Measurements from ENCODE around the gene VPS13C. TPM values are rescaled to one million over a fixed set of nuclear protein-coding genes. Genes with fewer than 3 reads are reported as not detected.

VPS13C gene
- polyA plus RNA-seq, 3 donors = 12.0 to 32.2 (median 18.4) TPM

- Mint-ChIP-seq H3K27me3 (ENCODE audit: low read depth in 3 of 3) (peaks cover 0 to 1% (median 0%) of the 10 kb centered on the region in 3 donors), H3K4me1 (no peaks in the 10 kb centered on the region), H3K4me3 (no peak overlapping the region), H3K27ac (no peak overlapping the region), H3K9me3 (peaks cover 3 to 10% (median 5%) of the 10 kb centered on the region in 7 donors), H3K36me3 (peaks cover 74 to 86% of the 10 kb centered on the region in 2 donors)
- no peak overlapping the region for H3K27ac ChIP-seq (ENCODE audit: low read depth in 1 of 2, low read length in 2 of 2)
- no peak for DNase-seq
- no peaks in the 10 kb centered on the region for H3K27me3 ChIP-seq (ENCODE audit: control insufficient read depth in 2 of 2, insufficient read depth in 2 of 2, low read length in 2 of 2)
- no peak for TF ChIP-seq CTCF (IDR thresholded peaks at IDR 0.05)
- H3K4me1 ChIP-seq (ENCODE audit: control insufficient read depth in 1 of 2, insufficient read depth in 2 of 2, low read length in 2 of 2) = no peaks in the 10 kb centered on the region
- no peak overlapping the region for H2AFZ ChIP-seq (ENCODE audit: insufficient read depth, low read depth, low read length, poor library complexity, severe bottlenecking)
- intact Hi-C loops (cut with micrococcal nuclease) = no loop called here
- H3K9me3 ChIP-seq (replicated peaks in 1 of 2; ENCODE audit: control insufficient read depth in 1 of 2, insufficient read depth in 1 of 2, low read length in 2 of 2) = peaks cover 0 to 5% of the 10 kb centered on the region in 2 donors
- no peaks in the 10 kb centered on the region for H4K20me1 ChIP-seq (ENCODE audit: insufficient read depth, low read length)
- H3K36me3 ChIP-seq (replicated peaks in 1 of 2; ENCODE audit: control insufficient read depth in 1 of 2, insufficient read depth in 2 of 2, low read length in 2 of 2) = peaks cover 90 to 91% of the 10 kb centered on the region in 2 donors
- no peak overlapping the region for H3K9ac ChIP-seq (ENCODE audit: insufficient read depth, low read length, poor library complexity, severe bottlenecking)
- no peak overlapping the region for H3K4me2 ChIP-seq (replicated peaks; ENCODE audit: extremely low read depth, low read length, poor library complexity, severe bottlenecking)
- H3K79me2 ChIP-seq (ENCODE audit: insufficient read depth, low read length) = no peaks in the 10 kb centered on the region
- WGBS (ENCODE audit: insufficient coverage) = no CpG with 5 or more reads among the region's 1 CpG
- no peak overlapping the region for H3K4me3 ChIP-seq (replicated peaks in 1 of 3; ENCODE audit: low read depth in 2 of 3, low read length in 3 of 3)
Observed at GRCh38 chr15:61907753-61908086, 152.5 kb downstream of the VPS13C start.

GRCh38 chr15:61906961-61907752, 153.1 kb downstream of the VPS13C start:
- no peak for DNase-seq
- Histone ChIP-seq H3K4me1 (ENCODE audit: control insufficient read depth in 1 of 2, insufficient read depth in 2 of 2, low read length in 2 of 2) (no peaks in the 10 kb centered on the region), H3K79me2 (ENCODE audit: insufficient read depth, low read length) (no peaks in the 10 kb centered on the region), H2AFZ (ENCODE audit: insufficient read depth, low read depth, low read length, poor library complexity, severe bottlenecking) (no peak overlapping the region), H3K9me3 (replicated peaks in 1 of 2; ENCODE audit: control insufficient read depth in 1 of 2, insufficient read depth in 1 of 2, low read length in 2 of 2) (peaks cover 0 to 5% of the 10 kb centered on the region in 2 donors), H3K4me3 (replicated peaks in 1 of 3; ENCODE audit: low read depth in 2 of 3, low read length in 3 of 3) (no peak overlapping the region), H3K9ac (ENCODE audit: insufficient read depth, low read length, poor library complexity, severe bottlenecking) (no peak overlapping the region), H4K20me1 (ENCODE audit: insufficient read depth, low read length) (no peaks in the 10 kb centered on the region), H3K36me3 (replicated peaks in 1 of 2; ENCODE audit: control insufficient read depth in 1 of 2, insufficient read depth in 2 of 2, low read length in 2 of 2) (peaks cover 88 to 92% of the 10 kb centered on the region in 2 donors), H3K27ac (ENCODE audit: low read depth in 1 of 2, low read length in 2 of 2) (no peak overlapping the region), H3K4me2 (replicated peaks; ENCODE audit: extremely low read depth, low read length, poor library complexity, severe bottlenecking) (no peak overlapping the region), H3K27me3 (ENCODE audit: control insufficient read depth in 2 of 2, insufficient read depth in 2 of 2, low read length in 2 of 2) (no peaks in the 10 kb centered on the region)
- TF ChIP-seq CTCF (IDR thresholded peaks at IDR 0.05) = no peak
- Mint-ChIP-seq H3K9me3 (peaks cover 4 to 16% (median 10%) of the 10 kb centered on the region in 7 donors), H3K36me3 (peaks cover 79 to 86% of the 10 kb centered on the region in 2 donors), H3K27ac (no peak overlapping the region), H3K4me3 (no peak overlapping the region), H3K27me3 (ENCODE audit: low read depth in 3 of 3) (peaks cover 0 to 1% (median 0%) of the 10 kb centered on the region in 3 donors), H3K4me1 (no peaks in the 10 kb centered on the region)
- WGBS (ENCODE audit: insufficient coverage) = 100% methylated on average over 1 of the region's 4 CpGs
- intact Hi-C loops (cut with micrococcal nuclease) = no loop called here

All from CD14-positive monocyte (primary cell).